ENCODE measurements around the gene CCDC134.

GRCh38 chr22:41793871-41794270, 6.6 kb upstream of the CCDC134 start:
- TF ChIP-seq CTCF (IDR thresholded peaks at IDR 0.05; ENCODE audit: insufficient read depth, low read depth, low read length), result no peak
- TF ChIP-seq EZH2 (IDR thresholded peaks at IDR 0.05; ENCODE audit: insufficient read depth, low read length), result no peak
